ACHN (cell line): ENCODE data around the gene CEACAM19.

Experiments
- DNase-seq: peaks from one replicate; pipeline ENCODE4 v3.0.0-alpha.2; 2015
- in situ Hi-C: cut with HindIII; loops from 2 replicates; pipeline ENCODE4 v1.10.0; 2017; ENCODE audit warnings: low sequenced_read_pairs, low pct_ligation_motif_present, low pct_unique_long_range_greater_than_20kb

Gene CEACAM19

GRCh38 chr19:44643605-44644401 lies 27.5 kb upstream of the CEACAM19 start, which contains the start of gene PVR:
PVR (plus strand) TSS chr19:44643910; CDS start chr19:44644097, 187 bp downstream.
- in situ Hi-C loops, result no loop called here
- peak; percentile 81 for DNase-seq

- in situ Hi-C loops, result no loop called here
These were observed 26.8 kb upstream of the CEACAM19 start for GRCh38 chr19:44644402-44645016.

GRCh38 chr19:44645407-44646048 lies 25.8 kb upstream of the CEACAM19 start:
- in situ Hi-C loops, result no loop called here
- no peak for DNase-seq

More at GRCh38 chr19:44644402-44645016, 26.8 kb upstream of the CEACAM19 start:
- DNase-seq, result peak; percentile 52

GRCh38 chr19:44646049-44646416 lies 25.2 kb upstream of the CEACAM19 start:
- in situ Hi-C loops, result no loop called here
- DNase-seq, result no peak

GRCh38 chr19:44647144-44647543 lies 24.1 kb upstream of the CEACAM19 start:
- in situ Hi-C loops, result no loop called here
- no peak for DNase-seq

GRCh38 chr19:44648631-44649251 lies 22.5 kb upstream of the CEACAM19 start:
- in situ Hi-C loops, result no loop called here
- no peak for DNase-seq

GRCh38 chr19:44649578-44650145 lies 21.6 kb upstream of the CEACAM19 start:
- no peak for DNase-seq
- in situ Hi-C loops, result no loop called here

GRCh38 chr19:44653343-44653742 lies 17.9 kb upstream of the CEACAM19 start:
- in situ Hi-C loops, result no loop called here

GRCh38 chr19:44653977-44654774 lies 17.1 kb upstream of the CEACAM19 start:
- in situ Hi-C loops, result no loop called here
- peak; percentile 58 for DNase-seq

More at GRCh38 chr19:44653343-44653742, 17.9 kb upstream of the CEACAM19 start:
- no peak for DNase-seq

- in situ Hi-C loops, result no loop called here
- DNase-seq, result peak; percentile 41
These were observed 13.9 kb upstream of the CEACAM19 start for GRCh38 chr19:44657211-44657921.

GRCh38 chr19:44658069-44658733 lies 13.1 kb upstream of the CEACAM19 start:
- in situ Hi-C loops, result no loop called here
- no peak for DNase-seq

- in situ Hi-C loops, result no loop called here
- no peak for DNase-seq
These were observed 11.2 kb upstream of the CEACAM19 start for GRCh38 chr19:44660081-44660480.

GRCh38 chr19:44661205-44661604 lies 10.1 kb upstream of the CEACAM19 start:
- DNase-seq, result no peak
- in situ Hi-C loops, result no loop called here

GRCh38 chr19:44661904-44662303 lies 9.4 kb upstream of the CEACAM19 start:
- in situ Hi-C loops, result no loop called here
- DNase-seq, result no peak

GRCh38 chr19:44662691-44663385 lies 8.4 kb upstream of the CEACAM19 start:
- in situ Hi-C loops, result no loop called here
- no peak for DNase-seq

- no peak for DNase-seq
- in situ Hi-C loops, result no loop called here
These were observed 7.3 kb upstream of the CEACAM19 start for GRCh38 chr19:44663996-44664395.
